Natural killer cell (primary cell): ENCODE measurements around the gene IAH1. TPM values are rescaled to one million over a fixed set of nuclear protein-coding genes. Genes with fewer than 3 reads are reported as not detected.

Source experiments
- ATAC-seq, 3 donors: fragments of 150-1000 bp in 2 of 3; fragments of 200-7000 bp in 1 of 3; cut with Tn5 transposase; 1 replicate in 1 of 3; 2 replicates in 2 of 3; pipeline ENCODE4 v1.10.0; 2021; ENCODE audit warnings: mild to moderate bottlenecking in 2 of 3, moderate library complexity in 2 of 3
- DNase-seq, 2 donors: peaks; one replicate each; pipeline versions ENCODE4 v3.0.0 to v3.0.0-alpha.2; 2013 to 2021; ENCODE audit warnings: mixed read lengths in 1 of 2
- H3K27ac ChIP-seq: one replicate; pipeline ENCODE4 v1.5.1; 2013; ENCODE audit warnings: mild to moderate bottlenecking, low read length
- H3K27me3 ChIP-seq: one replicate; pipeline ENCODE4 v1.6.1; 2013; ENCODE audit warnings: low read length; ENCODE audit not compliant: control insufficient read depth, insufficient read depth
- H3K36me3 ChIP-seq: one replicate; pipeline ENCODE4 v1.6.1; 2013; ENCODE audit warnings: low read length; ENCODE audit not compliant: control insufficient read depth, insufficient read depth
- H3K4me1 ChIP-seq: one replicate; pipeline ENCODE4 v1.6.1; 2013; ENCODE audit warnings: low read length; ENCODE audit not compliant: control insufficient read depth, insufficient read depth
- H3K4me3 ChIP-seq: one replicate; pipeline ENCODE4 v1.5.1; 2013; ENCODE audit warnings: low read length
- H3K9me3 ChIP-seq: one replicate; pipeline ENCODE4 v1.6.1; 2013; ENCODE audit warnings: low read length; ENCODE audit not compliant: control insufficient read depth, insufficient read depth
- H3K27ac Mint-ChIP-seq, 2 donors: one replicate each; pipeline ENCODE4 v1.8.0; 2022; ENCODE audit warnings: mild to moderate bottlenecking in 2 of 2, mixed read lengths in 2 of 2, moderate library complexity in 1 of 2
- H3K27me3 Mint-ChIP-seq, 2 donors: one replicate each; pipeline ENCODE4 v1.8.0; 2022; ENCODE audit warnings: low read depth in 2 of 2, mixed read lengths in 2 of 2
- H3K36me3 Mint-ChIP-seq: one replicate; pipeline ENCODE4 v1.8.0; 2022; ENCODE audit warnings: mixed read lengths
- H3K4me1 Mint-ChIP-seq, 2 donors: one replicate each; pipeline ENCODE4 v1.8.0; 2022; ENCODE audit warnings: mixed read lengths in 2 of 2
- H3K4me3 Mint-ChIP-seq: one replicate; pipeline ENCODE4 v1.8.0; 2022; ENCODE audit warnings: mild to moderate bottlenecking, moderate library complexity, mixed read lengths
- H3K9me3 Mint-ChIP-seq, 2 donors: one replicate each; pipeline ENCODE4 v1.8.0; 2022; ENCODE audit warnings: mixed read lengths in 2 of 2
- WGBS: methylation state at CpG from one replicate; pipeline ENCODE4 v1.1.7; 2013; ENCODE audit warnings: missing lambda C conversion rate; ENCODE audit not compliant: insufficient coverage; 5-methylcytosine and 5-hydroxymethylcytosine counted together
- intact Hi-C: fragments of 100-400 bp; cut with micrococcal nuclease; formaldehyde crosslinking; loops from one replicate; pipeline ENCODE4 v1.14.2; 2022
- total RNA-seq, 4 donors: library from RNA; stranded (reverse); fragments of 120-200 nt in 1 of 4; gene quantifications; one replicate each; pipeline versions ENCODE4 v1.2.3 to v1.2.4, GENCODE V29; 2013 to 2022
- TF ChIP-seq, protein P1 (sequence below): fragments of 200-600 bp; IDR thresholded peaks from one replicate; pipeline ENCODE4 v1.8.0; 2022; ENCODE audit warnings: antibody characterized with exemption

The IAH1 gene
- total RNA-seq, 3 donors from 2014 or later (not counting 1 experiment from before 2014, with no cell fraction given): 41.4 to 51.4 (median 45.4) TPM

- Histone ChIP-seq H3K36me3 (peaks cover 3% of the 10 kb centered on the region), H3K4me3 (no peak overlapping the region), H3K27me3 (no peaks in the 10 kb centered on the region), H3K9me3 (no peaks in the 10 kb centered on the region), H3K27ac (no peak overlapping the region), H3K4me1 (peaks cover 27% of the 10 kb centered on the region)
- Mint-ChIP-seq H3K4me3 (peak overlapping the region; percentile 87), H3K9me3 (no peaks in the 10 kb centered on the region), H3K27ac (peak overlapping the region in 1 of 2 donors; percentile 81), H3K36me3 (no peaks in the 10 kb centered on the region), H3K27me3 (no peaks in the 10 kb centered on the region), H3K4me1 (peaks cover 21 to 25% of the 10 kb centered on the region in 2 donors)
- intact Hi-C loops: loop anchor here (10.0 kb wide), 1 partner anchor 48 kb away; the partner anchor contains the start of genes CPSF3 and ITGB1BP1
- DNase-seq (no peak), ATAC-seq (no peak)
- TF ChIP-seq, protein P1, sequence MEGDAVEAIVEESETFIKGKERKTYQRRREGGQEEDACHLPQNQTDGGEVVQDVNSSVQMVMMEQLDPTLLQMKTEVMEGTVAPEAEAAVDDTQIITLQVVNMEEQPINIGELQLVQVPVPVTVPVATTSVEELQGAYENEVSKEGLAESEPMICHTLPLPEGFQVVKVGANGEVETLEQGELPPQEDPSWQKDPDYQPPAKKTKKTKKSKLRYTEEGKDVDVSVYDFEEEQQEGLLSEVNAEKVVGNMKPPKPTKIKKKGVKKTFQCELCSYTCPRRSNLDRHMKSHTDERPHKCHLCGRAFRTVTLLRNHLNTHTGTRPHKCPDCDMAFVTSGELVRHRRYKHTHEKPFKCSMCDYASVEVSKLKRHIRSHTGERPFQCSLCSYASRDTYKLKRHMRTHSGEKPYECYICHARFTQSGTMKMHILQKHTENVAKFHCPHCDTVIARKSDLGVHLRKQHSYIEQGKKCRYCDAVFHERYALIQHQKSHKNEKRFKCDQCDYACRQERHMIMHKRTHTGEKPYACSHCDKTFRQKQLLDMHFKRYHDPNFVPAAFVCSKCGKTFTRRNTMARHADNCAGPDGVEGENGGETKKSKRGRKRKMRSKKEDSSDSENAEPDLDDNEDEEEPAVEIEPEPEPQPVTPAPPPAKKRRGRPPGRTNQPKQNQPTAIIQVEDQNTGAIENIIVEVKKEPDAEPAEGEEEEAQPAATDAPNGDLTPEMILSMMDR: no peak
- 78% methylated on average over 8 of the region's 9 CpGs for WGBS
Measured at GRCh38 chr2:9472511-9472910, 1.8 kb upstream of the IAH1 start.

GRCh38 chr2:9473308-9473984, 905 bp upstream of the IAH1 start:
- Histone ChIP-seq H3K27me3 (no peaks in the 10 kb centered on the region), H3K27ac (no peak overlapping the region), H3K4me3 (peak overlapping the region; percentile 92), H3K9me3 (no peaks in the 10 kb centered on the region), H3K36me3 (peaks cover 1% of the 10 kb centered on the region), H3K4me1 (peaks cover 27% of the 10 kb centered on the region)
- Mint-ChIP-seq H3K4me1 (peaks cover 24 to 29% of the 10 kb centered on the region in 2 donors), H3K36me3 (no peaks in the 10 kb centered on the region), H3K9me3 (no peaks in the 10 kb centered on the region), H3K27me3 (no peaks in the 10 kb centered on the region), H3K27ac (peak overlapping the region; percentile 81 to 82), H3K4me3 (peak overlapping the region; percentile 87)
- DNase-seq (no peak), ATAC-seq (no peak)
- TF ChIP-seq, protein P1: no peak
- intact Hi-C loops: loop anchor here (10.0 kb wide), 1 partner anchor 49 kb away; the partner anchor contains the start of genes CPSF3 and ITGB1BP1
- WGBS: 69% methylated on average over 24 of the region's 24 CpGs

DNA sequence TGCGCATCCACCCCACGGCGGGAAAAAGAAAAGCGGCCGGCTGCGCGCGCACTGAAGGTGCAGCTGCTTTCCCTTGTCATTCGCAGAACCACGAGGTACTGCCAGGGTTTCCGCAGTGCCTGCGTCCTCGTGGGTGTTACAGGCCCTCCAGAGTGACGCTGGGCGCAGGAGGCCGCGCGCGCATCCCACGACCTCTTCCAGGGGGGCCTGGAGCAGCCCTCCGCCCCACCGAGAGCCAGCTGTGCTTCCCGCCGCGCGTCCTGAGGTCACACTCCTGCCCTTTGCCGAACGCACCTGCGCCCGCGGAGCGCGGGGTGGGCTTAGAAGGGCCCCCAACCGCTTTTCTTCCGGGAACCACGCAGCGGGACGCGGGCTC, 378 bp upstream of the IAH1 start:
- Mint-ChIP-seq H3K27ac (peak overlapping the region; percentile 81 to 82), H3K4me1 (peaks cover 29 to 31% of the 10 kb centered on the region in 2 donors), H3K36me3 (no peaks in the 10 kb centered on the region), H3K9me3 (no peaks in the 10 kb centered on the region), H3K27me3 (no peaks in the 10 kb centered on the region), H3K4me3 (peak overlapping the region; percentile 87)
- H3K4me1 ChIP-seq: peaks cover 27% of the 10 kb centered on the region
- WGBS: 13% methylated on average over 39 of the region's 39 CpGs
- ATAC-seq: peak; percentile 72 to 80 (median 72)
- peak overlapping the region; percentile 92 for H3K4me3 ChIP-seq
- intact Hi-C loops: loop anchor here (10.0 kb wide), 1 partner anchor 49 kb away; the partner anchor contains the start of genes CPSF3 and ITGB1BP1
- H3K27ac ChIP-seq: peak overlapping the region; percentile 93
- H3K36me3 ChIP-seq: peaks cover 5% of the 10 kb centered on the region
- H3K27me3 ChIP-seq: no peaks in the 10 kb centered on the region
- TF ChIP-seq, protein P1: no peak
- DNase-seq: peak; percentile 51 to 84
- no peaks in the 10 kb centered on the region for H3K9me3 ChIP-seq
